Measurements from ENCODE around the gene SIGLEC9.
A peak's percentile ranks its signal among the peaks of the same experiment; 100 is the strongest.

SIGLEC9 gene

DNA sequence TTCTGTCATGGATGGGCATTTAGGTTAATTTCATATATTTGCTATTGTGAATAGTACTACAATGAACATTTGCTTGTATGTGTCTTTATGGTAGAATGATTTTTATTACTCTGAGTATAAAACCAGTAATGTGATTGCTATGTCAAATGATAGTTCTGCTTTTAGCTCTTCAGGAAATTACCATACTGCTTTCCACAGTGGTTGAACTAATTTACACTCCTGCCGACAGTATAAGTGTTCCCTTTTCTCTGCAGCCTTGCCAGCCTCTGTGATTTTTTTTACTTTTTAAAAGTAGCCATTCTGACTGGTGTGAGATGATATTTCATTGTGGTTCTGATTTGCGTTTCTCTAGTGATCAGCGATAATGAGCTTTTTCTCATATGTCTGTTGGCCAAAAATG is 23.9 kb downstream of the SIGLEC9 start:
- TF ChIP-seq CTCF (conservative IDR thresholded peaks at IDR 0.05; ENCODE audit: low read depth, low read length): no peak
- H3K4me3 ChIP-seq (ENCODE audit: low read depth, low read length): no peak overlapping the region
- no peak for DNase-seq (ENCODE audit: low read depth)

DNA sequence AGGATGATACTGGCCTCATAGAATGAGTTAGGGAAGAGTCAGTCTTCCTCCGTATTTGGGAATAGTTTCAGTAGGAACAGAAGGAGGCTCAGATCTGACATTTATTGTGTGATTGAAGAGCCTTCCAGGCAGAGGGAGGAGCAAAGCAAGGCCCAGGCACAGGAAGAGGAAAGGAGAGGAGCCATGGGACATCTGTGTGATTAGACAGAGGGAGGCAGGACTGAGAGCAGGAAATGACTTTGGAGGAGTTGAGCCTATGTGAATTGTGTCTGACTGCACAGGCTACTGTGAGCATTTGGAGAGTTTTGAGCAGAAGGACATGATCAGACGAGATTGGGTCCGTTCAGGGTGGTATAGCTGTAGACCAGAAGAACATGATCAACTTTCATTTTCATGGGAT is 25.9 kb downstream of the SIGLEC9 start:
- TF ChIP-seq CTCF (conservative IDR thresholded peaks at IDR 0.05; ENCODE audit: low read depth, low read length): no peak
- H3K4me3 ChIP-seq (ENCODE audit: low read depth, low read length): no peak overlapping the region
- DNase-seq (ENCODE audit: low read depth): no peak

DNA sequence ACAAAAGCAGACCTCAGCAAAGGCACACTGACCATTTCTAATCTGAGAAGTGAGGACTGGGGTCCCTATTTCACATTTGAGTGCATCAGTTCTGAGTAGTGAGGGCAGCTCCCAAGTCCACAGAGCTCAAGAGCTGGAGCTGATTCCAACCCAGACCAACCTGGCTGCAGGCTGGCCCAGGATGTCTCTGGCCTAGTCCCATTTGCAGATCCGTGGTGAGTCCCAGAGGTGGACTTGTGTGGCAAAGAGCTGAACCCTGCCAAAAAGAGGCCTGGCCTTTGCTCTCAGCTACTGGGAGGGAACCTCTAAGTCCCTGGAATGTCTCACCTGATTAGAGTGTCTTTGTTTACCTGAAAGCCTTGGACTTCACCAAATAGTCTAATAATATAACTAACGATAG is 32.0 kb downstream of the SIGLEC9 start:
- no peak for DNase-seq (ENCODE audit: low read depth)
- TF ChIP-seq CTCF (conservative IDR thresholded peaks at IDR 0.05; ENCODE audit: low read depth, low read length): no peak
- H3K4me3 ChIP-seq (ENCODE audit: low read depth, low read length): no peak overlapping the region

DNA sequence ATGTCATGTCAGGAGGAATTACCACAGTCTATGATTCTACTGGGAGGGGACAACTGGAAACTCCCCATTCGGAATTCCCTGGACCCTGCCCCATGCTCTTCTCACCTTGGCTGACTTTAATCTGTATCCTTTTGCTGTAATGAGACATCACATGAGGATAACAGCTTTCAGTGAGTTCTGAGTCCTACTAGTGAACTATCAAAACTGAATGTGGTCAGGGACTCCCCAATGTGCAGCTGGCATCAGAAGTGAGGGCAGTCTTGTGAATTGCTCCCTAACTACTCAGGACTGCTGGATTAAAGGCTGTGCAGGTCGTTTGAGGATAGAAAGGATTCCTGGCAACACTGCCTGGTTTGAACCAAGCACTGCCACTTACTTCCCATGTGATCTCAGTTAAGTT is 32.6 kb downstream of the SIGLEC9 start:
- no peak overlapping the region for H3K4me3 ChIP-seq (ENCODE audit: low read depth, low read length)
- no peak for TF ChIP-seq CTCF (conservative IDR thresholded peaks at IDR 0.05; ENCODE audit: low read depth, low read length)
- DNase-seq (ENCODE audit: low read depth): no peak

DNA sequence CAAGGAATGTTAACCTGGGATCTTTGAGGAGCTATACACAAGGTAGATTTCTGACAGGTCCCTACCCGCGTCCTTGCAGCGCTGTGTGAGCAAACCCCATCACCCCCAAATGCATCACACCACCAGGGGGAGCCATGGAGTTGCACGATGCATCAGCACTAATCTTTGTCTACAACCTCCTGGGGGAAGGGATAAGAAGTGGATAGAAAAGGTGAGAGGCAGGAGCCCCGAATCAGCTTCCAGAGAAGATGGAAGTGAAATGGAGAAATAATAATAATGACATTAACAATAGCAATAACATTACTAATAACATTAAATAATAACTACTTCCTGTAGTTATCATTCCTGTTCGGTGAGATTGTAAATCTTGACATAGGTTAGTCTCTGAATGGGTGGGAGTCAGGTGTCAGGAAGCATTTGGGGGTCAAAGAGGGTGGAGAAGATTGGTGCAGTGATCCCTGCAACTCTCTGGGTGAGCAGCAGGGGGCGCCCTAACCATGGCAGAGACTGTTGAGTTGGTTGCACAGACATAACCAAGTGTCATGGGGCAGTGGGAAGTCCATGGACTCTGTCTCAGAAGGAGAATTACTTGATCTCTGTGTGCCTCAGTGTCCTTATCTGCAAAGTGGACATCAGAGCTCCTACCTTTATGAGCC is 33.9 kb downstream of the SIGLEC9 start:
- DNase-seq (ENCODE audit: low read depth): peak; percentile 49
- TF ChIP-seq CTCF (conservative IDR thresholded peaks at IDR 0.05; ENCODE audit: low read depth, low read length): peak; percentile 78
- no peak overlapping the region for H3K4me3 ChIP-seq (ENCODE audit: low read depth, low read length)

DNA sequence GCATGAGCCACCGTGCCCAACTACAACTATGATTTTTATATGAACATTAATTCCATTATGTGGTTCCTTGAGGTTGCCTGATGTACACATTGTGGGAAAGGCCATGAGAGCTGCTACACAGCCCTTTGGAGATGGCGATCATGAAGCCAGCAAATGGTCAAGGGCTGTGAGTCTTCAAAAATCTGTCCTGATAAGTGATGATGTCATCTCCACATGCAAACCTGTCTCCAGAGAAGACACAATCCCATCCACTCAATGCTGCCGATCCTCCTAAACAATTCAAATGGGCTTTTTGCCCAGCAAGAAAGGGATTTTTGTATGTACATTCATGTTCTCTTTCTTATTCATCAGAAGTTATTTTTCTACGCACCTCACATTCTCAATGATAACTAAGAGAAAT is 35.0 kb downstream of the SIGLEC9 start:
- no peak overlapping the region for H3K4me3 ChIP-seq (ENCODE audit: low read depth, low read length)
- DNase-seq (ENCODE audit: low read depth): no peak
- no peak for TF ChIP-seq CTCF (conservative IDR thresholded peaks at IDR 0.05; ENCODE audit: low read depth, low read length)

GRCh38 chr19:51161266-51161665 is 36.6 kb downstream of the SIGLEC9 start:
- H3K4me3 ChIP-seq (ENCODE audit: low read depth, low read length): no peak overlapping the region
- no peak for DNase-seq (ENCODE audit: low read depth)
- TF ChIP-seq CTCF (conservative IDR thresholded peaks at IDR 0.05; ENCODE audit: low read depth, low read length): no peak
